Adrenal gland (tissue), 12 donors: ENCODE results near the gene KIF21B. TPM values are rescaled to one million over a fixed set of nuclear protein-coding genes. Genes with fewer than 3 reads are reported as not detected.

Experiments
- DNase-seq, 7 donors: peaks; one replicate each; pipeline ENCODE4 v3.0.0-alpha.2; 2019 to 2020
- H3K27ac ChIP-seq, 5 donors: fragments of 200-600 bp; sonication (generic) in 4 of 5; 1 replicate in 3 of 5; 2 replicates in 2 of 5; pipeline versions ENCODE4 v1.5.1 to v1.8.0; 2016 to 2020; ENCODE audit warnings: mild to moderate bottlenecking in 1 of 5
- H3K27me3 ChIP-seq: fragments of 200-600 bp; 2 replicates; pipeline ENCODE4 v1.8.0; 2021
- H3K36me3 ChIP-seq, 2 donors: fragments of 200-600 bp; replicated peaks in 1 of 2; 1 replicate in 1 of 2; 2 replicates in 1 of 2; pipeline versions ENCODE4 v1.5.1 to v1.8.0; 2018 to 2022
- H3K4me1 ChIP-seq, 2 donors: fragments of 200-600 bp; replicated peaks in 1 of 2; 1 replicate in 1 of 2; 2 replicates in 1 of 2; pipeline versions ENCODE4 v1.5.1 to v1.8.0; 2018 to 2021
- H3K4me3 ChIP-seq, 4 donors: fragments of 200-600 bp; sonication (generic) in 3 of 4; one replicate each; pipeline ENCODE4 v1.5.1; 2016 to 2018
- H3K9me3 ChIP-seq, 3 donors: fragments of 200-600 bp; sonication (generic) in 1 of 3; replicated peaks in 1 of 3; 1 replicate in 2 of 3; 2 replicates in 1 of 3; pipeline versions ENCODE4 v1.5.1 to v1.8.0; 2016 to 2021
- CTCF ChIP-seq, 6 experiments: fragments of 450-650 bp in 4 of 6; fragments of 200-600 bp in 2 of 6; sonication (generic) in 1 of 6; IDR thresholded peaks; 1 replicate in 5 of 6; 2 replicates in 1 of 6; pipeline versions ENCODE4 v1.5.1 to v1.8.0; 2016 to 2021; ENCODE audit warnings: antibody characterized with exemption in 6 of 6, mild to moderate bottlenecking in 2 of 6, moderate library complexity in 1 of 6
- POLR2A ChIP-seq, 2 donors: fragments of 450-650 bp; IDR thresholded peaks; one replicate each; pipeline ENCODE4 v1.6.1; 2017; ENCODE audit warnings: antibody characterized with exemption in 2 of 2, mild to moderate bottlenecking in 2 of 2, moderate library complexity in 1 of 2
- WGBS, 4 donors: extraction: QIAGEN DNeasy Blood & Tissue Kit in 2 of 4; methylation state at CpG; one replicate each; pipeline versions ENCODE4 v1.1.5 to v1.1.7; 2013 to 2017; 5-methylcytosine and 5-hydroxymethylcytosine counted together
- intact Hi-C, 2 donors: fragments of 100-400 bp; cut with DNase I; formaldehyde crosslinking; loops; one replicate each; pipeline versions ENCODE4 v1.14.1 to v1.15.0; 2022 to 2023
- polyA plus RNA-seq, 3 donors: library from polyadenylated mRNA; stranded (reverse); fragments of 200-250 nt in 2 of 3; fragments of 350-450 nt in 1 of 3; fragmentation: Illumina TruSeq in 1 of 3; extraction: RNeasy Lipid Tissue Mini Kit (QIAGEN cat#74804) in 1 of 3; gene quantifications; one replicate each; pipeline ENCODE4 v1.2.3, GENCODE V29; 2013 to 2014
- total RNA-seq, 9 donors: library from RNA; depleted of rRNA in 4 of 9; stranded (reverse); fragments of >200 nt in 4 of 9; fragments of 120-200 nt in 1 of 9; fragmentation: NEBNext Ultra II Directional in 1 of 9; extraction: Animal tissue kit (Norgen Biotek cat#: 25700) in 1 of 9; gene quantifications; one replicate each; pipeline versions ENCODE4 v1.1.0 to v1.2.4, GENCODE V29; 2013 to 2023
- donor health status: healthy with polysubstance abuse.
- donor health status: Bipolar disorder and iron deficiency.
- donor health status: DM: yes; HTN: yes; CAD: no.
- donor health status: DM: no; HTN: no; CAD: no.
- donor health status: DM: no; HTN: no; CAD: no.
- donor health status: DM: yes; HTN: yes; CAD: no.

The KIF21B gene
- total and polyA plus RNA-seq, 12 donors = 0.28 to 2.8 (median 1.3) TPM

GRCh38 chr1:200983035-200983561, 40.4 kb downstream of the KIF21B start:
- TF ChIP-seq CTCF (IDR thresholded peaks at IDR 0.05) (no peak), POLR2A (IDR thresholded peaks at IDR 0.05) (no peak)
- DNase-seq = no peak
- no peaks in the 10 kb centered on the region for H3K4me1 ChIP-seq
- no peaks in the 10 kb centered on the region for H3K27me3 ChIP-seq
- no peaks in the 10 kb centered on the region for H3K9me3 ChIP-seq
- H3K36me3 ChIP-seq = no peaks in the 10 kb centered on the region
- no peak overlapping the region for H3K27ac ChIP-seq
- intact Hi-C loops = no loop called here
- WGBS, 4 donors = 79 to 92% (median 85%) methylated on average over 9 to 12 of the region's 12 CpGs
- H3K4me3 ChIP-seq = no peak overlapping the region

DNA sequence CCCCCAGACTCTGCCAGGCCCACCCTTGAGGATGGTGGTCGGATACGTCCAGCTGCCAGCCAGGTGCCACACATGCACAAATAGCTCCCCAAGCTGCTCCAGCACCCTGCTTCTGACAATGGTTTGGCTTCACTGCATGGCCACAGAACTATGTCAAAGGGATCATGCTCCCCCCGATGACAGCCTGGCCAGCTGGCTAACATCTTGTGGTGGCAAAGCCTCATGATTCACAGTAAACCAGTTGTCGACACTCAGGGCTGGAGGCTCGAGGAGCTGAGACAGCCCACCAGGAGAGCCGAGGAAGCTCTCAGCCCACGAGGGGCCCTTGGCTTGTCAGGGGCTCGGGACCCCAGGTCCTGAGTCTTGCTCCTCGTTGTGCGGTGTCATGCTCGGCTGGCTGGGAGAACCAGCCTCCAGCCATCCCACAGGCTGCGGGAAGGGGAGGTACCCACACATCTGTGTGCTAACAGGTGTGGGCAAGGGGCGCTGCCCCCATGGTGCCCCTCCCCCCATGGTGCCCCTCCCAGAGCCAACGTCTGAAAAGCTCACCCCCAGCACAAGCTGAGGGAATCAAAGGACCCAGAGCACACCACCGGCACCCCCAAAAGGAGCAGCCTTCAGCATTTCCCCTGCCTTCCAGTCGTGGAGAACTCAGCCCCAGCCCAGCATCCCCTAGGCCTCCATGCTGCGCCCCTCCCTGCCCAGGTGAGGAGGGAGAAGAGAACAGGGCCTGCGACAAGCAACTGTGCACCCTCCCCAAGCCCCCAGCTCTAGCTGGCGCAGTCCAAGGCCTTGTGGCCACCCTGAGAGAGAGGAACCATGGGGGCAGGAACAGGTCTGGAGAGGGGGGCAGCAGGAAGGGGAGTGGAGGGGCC, 41.2 kb downstream of the KIF21B start:
- TF ChIP-seq POLR2A (IDR thresholded peaks at IDR 0.05) = no peak
- TF ChIP-seq CTCF (IDR thresholded peaks at IDR 0.05) = no peak
- Histone ChIP-seq H3K4me1 (no peaks in the 10 kb centered on the region), H3K9me3 (no peaks in the 10 kb centered on the region), H3K27me3 (no peaks in the 10 kb centered on the region), H3K36me3 (no peaks in the 10 kb centered on the region), H3K27ac (no peak overlapping the region), H3K4me3 (no peak overlapping the region)
- intact Hi-C loops = no loop called here
- no peak for DNase-seq
- WGBS, 4 donors = 79 to 85% (median 83%) methylated on average over 8 to 19 of the region's 19 CpGs

DNA sequence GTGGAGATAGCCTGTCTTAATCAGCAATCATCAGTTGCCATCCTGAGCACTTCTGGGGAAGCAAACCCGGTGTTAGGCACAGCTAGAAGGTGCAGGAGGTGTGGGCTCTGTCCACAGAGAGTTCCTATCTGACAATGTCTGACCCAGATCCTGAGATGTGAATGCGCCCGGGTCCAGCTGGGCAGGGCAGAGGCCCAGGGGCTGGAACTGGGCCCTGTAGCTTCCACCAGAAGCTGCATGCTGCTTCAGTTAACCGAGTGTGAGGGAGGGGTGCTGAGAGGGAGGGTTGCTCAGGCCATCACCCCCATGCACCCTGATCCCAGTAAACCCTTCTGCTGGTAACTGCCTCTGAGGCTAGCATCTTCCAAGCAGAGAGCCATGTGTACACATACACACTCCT, 42.2 kb downstream of the KIF21B start:
- Histone ChIP-seq H3K9me3 (no peaks in the 10 kb centered on the region), H3K4me3 (no peak overlapping the region), H3K27ac (no peak overlapping the region), H3K36me3 (no peaks in the 10 kb centered on the region), H3K27me3 (no peaks in the 10 kb centered on the region), H3K4me1 (no peaks in the 10 kb centered on the region)
- 82 to 96% (median 90%) methylated on average over 4 of the region's 4 CpGs for WGBS, 4 donors
- TF ChIP-seq CTCF (IDR thresholded peaks at IDR 0.05) = no peak
- TF ChIP-seq POLR2A (IDR thresholded peaks at IDR 0.05) = no peak
- intact Hi-C loops = no loop called here
- DNase-seq = no peak

DNA sequence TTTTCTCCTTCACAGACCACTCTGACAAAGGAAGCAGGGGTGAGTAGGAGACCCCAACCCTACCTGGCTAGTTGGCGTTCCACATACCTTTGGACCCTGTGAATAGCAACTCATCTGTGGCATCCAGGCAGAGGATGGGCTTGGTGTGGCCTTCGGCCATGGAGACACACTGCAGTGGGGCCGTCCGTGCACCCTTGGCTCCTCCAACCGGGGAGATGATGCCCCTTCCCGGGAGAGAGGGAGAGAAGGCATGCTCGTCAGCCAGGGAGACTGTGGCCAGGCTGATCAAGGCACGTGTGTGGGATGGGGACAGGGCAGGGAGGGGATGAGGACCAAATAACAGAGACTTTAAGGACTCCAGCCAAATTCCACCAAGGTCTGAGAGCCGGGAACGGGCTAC, 42.6 kb downstream of the KIF21B start:
- intact Hi-C loops = no loop called here
- H3K9me3 ChIP-seq = no peaks in the 10 kb centered on the region
- no peak overlapping the region for H3K4me3 ChIP-seq
- no peak for DNase-seq
- H3K4me1 ChIP-seq = no peaks in the 10 kb centered on the region
- no peaks in the 10 kb centered on the region for H3K36me3 ChIP-seq
- H3K27ac ChIP-seq = no peak overlapping the region
- WGBS, 4 donors = 81 to 98% (median 89%) methylated on average over 7 to 10 of the region's 10 CpGs
- TF ChIP-seq POLR2A (IDR thresholded peaks at IDR 0.05) (no peak), CTCF (IDR thresholded peaks at IDR 0.05) (no peak)
- no peaks in the 10 kb centered on the region for H3K27me3 ChIP-seq
